CD4-positive, alpha-beta T cell treated with Interleukin-10 for 1 hour (primary cell): ENCODE data around the gene NEMP1.
A peak's percentile ranks its signal among the peaks of the same experiment; 100 is the strongest.

Experiments
- DNase-seq: peaks from one replicate; pipeline ENCODE4 v3.0.0-alpha.2; 2020

Gene NEMP1

DNA sequence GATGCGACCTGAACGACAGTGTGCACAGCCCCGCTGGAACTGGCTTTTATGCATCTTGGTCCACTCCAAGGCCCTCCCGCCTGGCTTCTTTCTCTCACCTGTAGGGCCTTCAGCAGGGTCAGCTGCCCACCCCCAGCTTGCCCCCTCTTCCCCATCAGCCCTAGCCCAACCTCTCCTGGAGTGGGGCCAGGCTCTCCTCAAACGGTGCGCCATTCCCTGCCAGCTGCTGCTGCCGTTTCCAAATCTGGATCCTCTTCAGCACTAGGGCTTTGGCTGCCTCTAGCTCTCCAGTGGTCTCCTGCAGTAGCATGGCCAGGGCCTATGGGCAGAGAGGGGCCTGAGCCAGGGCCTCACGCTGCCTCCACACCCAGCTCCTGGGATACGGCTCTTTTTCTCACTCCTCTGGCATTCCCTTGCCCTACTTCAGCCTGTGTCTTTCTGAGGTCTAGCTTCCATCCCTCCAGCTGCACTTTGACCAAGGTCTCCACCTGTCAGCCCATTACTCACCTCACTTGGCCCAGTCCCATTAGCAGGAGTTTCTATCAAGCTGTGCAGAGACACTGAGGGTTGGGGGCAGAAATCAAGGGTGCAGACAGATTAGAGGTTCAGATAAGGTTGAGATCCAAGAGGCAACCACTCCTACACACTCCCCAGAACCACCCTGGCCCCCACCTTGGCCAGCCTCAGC, 27.6 kb upstream of the NEMP1 start:
- DNase-seq = no peak

DNA sequence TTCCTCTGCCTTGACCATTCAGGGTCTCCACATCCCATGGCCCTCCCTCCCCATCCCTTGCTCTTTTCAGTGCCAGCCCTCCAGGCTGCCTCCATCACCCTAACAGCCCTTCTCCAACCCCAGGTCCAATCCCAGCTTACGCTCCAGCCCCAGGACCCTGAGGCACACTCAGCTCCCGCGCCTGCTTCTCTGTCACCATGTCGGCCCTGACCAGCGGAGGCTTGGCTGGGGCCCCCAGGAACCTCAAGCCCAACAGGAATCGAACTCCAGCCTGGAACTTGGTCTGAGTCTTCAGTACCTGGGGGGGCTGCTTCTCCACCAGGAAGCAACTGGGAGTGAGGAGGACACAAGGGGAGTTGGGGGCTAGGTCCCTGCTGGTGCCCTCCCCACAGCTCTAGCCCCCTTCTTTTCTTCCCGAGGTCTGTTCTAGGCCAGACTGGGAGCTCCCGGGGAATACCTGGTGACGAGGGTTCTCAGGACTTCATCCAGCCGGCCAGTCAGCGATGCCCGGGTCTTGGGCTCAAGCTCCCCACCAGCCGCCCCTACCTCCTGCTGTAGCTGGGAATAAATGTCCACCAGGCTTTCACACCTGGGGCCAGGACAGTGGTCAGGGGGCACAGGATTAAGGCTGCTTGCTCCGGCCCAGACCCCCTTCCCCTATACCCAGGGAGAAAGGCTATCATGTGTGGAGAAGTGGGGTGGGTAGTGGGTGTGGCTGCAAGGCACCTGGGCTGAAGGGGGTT, 26.6 kb upstream of the NEMP1 start:
- DNase-seq = no peak

DNA sequence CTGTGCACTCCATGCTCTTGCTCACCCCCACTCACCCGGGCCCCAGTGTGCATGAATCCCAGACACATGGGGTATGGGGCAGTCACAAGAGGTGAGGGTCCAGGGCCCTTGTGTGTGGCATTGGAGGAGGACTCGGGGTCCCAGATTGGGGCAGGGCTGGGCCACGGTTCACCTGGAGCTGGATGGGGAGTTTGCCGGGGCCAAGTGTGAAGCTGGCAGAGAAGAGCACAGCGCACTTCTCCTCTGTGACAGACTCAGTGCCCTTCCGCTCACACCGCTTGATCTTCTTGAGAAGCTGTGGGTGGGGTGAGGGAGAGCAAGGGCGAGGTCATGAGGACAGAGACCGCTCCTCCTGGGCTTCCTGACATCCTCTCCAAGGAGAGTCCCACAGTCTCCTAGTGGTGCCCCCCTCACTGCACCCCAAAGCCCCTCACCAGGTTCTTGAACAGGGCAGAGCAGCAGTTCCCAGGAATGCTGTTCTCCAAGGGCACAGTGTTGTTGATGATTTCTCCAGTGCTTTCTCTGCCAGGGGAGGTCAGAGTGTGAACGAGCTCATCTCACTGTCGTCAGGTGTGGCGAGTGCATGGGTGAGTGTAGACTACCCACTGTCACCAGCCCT, 25.8 kb upstream of the NEMP1 start:
- DNase-seq = no peak

DNA sequence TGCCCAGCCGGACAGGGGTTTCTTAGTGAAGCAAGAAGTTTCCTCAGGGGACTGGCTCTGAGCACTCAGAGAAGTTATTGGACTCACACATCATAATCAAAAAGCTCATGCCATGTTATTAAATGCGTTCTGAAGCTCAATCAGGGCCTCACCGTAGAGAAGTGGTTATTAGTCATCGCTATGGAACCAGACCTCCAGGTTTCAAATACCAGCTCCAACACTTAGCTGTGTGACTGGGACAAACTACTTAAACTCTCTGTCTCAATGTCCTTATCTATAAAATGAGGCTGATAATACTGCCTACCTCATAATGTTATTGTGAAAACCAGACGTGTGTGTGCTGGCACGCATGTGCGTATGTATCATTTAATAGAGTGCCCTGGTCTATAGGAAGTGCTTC, 25.3 kb upstream of the NEMP1 start:
- DNase-seq = no peak

DNA sequence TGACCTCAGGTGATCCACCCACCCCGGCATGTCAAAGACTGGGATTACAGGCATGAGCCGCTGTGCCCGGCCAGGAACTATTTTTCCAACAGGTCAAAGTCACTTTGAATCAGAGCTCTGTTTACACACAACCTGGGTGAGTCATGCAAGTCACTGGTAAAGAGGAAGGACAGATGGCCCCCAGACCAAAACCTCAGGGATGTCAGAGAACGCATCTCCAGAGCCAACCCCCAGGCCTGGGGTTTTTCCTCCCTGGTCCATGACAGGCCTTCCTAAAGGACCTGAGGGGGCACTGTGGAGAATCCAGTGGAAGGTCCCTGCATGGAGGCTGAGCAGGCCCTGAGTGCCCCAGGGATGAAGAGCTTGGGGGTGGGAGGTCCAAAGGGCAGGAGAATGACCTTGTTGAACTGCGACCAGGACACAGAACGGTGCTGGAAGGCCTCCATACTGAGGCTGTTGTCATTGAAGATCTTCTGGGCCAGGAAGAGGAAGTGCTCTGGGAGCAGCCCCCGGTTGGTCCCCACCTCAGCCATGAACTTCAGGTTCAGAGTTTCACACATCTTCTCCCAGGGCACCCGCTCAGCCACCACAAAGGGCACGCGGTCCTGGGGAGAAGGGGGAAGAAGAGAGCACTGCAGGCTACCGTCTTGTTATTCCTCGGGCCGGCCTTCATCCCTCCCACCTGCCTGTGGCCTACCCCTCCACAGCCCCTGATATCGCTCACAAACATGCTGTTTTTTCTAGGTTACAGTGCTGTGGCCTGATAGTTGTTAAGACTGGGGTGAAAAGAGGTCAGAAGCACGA, 23.5 kb upstream of the NEMP1 start:
- no peak for DNase-seq

DNA sequence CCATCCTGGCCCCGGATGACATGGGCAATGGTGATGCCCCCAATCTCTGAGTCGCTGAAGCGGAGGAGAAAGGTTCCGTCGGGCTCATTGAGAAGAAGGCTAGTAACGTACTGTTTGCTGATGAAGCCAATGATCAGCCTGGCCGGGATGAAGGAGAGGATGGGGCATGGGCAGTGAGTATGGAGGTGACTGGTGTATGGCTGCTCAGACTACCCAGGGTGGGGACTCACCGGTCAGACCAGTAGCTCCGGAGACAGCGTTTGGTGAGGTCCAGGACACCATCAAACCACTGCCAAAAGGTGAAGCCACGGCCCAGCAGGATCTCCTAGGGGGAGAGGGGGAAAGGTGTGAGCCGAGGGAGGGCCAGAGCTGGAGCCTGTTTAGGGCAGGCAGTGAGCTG, 21.2 kb upstream of the NEMP1 start:
- DNase-seq = no peak

DNA sequence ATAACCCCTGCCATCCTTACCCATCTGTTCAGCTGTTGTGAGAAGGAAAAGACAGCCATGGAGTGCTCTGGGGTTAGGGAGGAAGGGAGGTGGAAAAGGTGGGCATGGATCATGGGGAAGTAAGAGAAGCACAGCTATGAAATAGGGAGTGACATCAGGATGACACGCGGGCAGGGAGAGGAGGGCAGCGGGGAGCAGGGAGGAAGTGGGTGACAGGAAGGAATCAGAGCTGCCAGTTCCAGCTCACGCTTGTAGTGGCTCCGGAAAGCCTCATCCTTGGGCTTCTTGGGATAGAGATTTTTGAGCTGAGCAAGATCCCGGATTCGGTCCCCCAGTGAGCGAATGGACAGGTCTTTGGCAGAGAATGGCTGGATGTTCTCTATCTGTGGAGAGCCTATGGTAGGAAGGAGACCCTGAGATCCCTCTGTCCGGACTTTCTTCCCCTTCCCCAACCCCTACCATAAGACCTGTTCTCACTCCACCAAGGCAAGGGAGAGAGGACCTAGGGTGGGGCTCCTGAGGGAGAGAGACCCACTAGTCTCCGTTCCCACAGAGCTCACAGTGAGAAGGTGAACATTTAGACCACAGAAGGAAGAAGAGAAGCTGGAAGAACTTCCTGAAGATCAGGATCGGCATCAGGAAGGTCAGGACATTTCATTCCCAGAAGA, 20.6 kb upstream of the NEMP1 start:
- no peak for DNase-seq

DNA sequence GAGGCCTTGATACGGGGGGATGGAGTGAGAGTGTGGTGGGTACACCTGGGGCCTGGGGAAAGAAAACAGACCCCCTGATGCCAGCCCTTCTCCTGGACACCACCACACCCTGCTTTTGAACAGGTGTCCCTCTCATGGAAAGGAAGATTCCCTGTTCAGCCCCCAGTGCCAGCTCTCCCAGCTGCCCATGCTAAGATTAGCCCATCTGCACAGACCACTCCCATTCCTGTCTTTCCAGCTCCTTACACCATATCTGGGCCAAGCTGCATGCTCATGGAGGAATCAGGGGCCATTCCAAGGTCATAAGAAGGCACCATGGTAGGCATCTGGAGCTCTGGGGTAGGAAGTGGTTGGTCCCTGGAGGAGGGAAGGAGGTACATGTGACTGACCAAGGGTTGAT, 20.0 kb upstream of the NEMP1 start:
- no peak for DNase-seq

DNA sequence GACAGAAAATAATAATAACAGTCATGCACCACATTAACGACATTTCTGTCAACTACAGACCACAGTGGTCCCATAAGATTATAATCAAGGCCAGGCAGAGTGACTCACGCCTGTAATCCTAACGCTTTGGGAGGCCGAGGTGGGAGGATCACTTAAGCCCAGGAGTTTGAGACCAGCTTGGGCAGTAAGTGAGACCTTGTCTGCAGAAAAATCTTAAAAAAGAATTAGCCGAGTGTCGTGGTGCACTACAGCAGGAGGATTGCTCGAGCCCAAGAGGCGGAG, 18.9 kb upstream of the NEMP1 start:
- no peak for DNase-seq

DNA sequence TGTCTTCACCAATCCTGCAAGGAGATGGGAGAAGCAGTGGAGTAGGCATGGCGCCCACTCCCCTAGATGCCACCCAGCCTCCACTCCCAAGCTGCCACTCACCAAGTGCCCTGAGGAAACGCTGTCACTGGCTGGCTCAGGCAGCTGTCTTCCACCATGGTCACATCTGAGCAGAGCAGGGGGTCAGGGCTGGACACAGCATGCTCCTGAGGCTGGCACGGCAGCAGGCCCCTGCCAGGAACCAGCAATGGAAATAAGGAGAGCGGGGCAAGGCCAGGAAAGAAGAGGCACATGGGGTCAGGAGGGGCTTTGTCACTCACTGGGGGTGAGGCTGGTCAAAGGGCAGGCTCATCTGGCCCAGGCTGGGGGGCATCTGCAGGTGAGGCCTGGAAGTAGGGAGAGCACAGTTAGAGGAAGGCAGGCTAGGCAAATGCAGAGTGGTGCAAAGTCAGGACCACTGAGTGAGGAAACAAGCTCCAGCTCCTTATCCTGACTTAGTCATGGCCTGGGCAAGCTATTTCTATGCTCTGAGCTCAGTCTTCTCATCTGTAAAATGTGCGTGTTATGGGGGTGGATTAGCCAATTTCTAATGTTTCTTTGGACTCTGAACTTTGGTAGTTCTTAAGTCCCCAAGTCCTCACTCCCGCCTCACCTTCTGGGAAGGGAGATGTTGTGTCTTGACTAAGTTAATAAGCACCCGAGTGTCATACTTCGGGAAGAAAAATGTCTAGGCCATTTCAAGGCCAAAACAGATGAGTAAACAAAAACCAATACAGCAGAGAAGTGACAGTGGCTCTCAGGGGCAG, 18.4 kb upstream of the NEMP1 start:
- no peak for DNase-seq

DNA sequence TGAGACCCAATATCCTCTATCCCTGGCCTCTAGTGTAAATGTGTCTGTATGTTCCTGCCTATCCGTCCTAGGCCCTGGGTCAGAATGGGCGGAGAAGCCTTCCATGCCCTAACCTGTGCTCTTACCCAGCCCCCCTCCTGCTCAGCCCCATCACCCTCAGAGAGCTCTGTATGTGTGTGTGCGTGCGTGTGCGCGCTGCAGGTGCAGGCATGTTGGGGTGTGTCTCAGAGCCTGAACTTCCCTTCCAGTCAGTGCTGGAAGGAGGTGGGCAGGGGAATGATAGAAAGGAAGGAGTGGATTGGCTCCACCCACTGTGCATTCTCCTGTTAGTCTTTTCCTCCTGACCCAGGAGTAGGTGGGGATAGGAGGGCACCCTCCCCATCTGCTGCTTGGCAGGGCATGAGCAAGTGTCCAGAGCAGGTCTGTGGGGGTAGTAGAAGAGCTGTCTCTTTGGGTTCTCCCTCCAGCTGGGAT, 17.5 kb upstream of the NEMP1 start:
- DNase-seq = no peak

DNA sequence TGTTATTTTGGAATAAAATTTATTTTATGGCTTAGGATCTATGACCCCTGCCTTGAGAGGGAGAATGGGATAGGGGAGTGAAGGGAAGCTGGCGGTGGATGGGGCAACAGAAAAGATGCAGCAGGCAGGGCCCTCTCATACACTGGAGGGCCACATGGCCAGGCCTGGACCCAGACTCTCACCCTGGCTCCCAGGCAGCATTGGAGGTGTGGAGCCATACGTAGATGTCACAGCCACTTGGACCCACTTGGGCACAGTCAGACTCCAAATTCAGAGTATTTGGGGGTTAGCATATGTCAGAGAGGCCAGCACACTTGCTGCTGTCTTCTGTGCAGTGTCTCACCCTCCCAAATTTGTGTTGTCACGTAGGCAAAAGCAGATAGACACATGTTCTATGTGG, 16.8 kb upstream of the NEMP1 start:
- no peak for DNase-seq

DNA sequence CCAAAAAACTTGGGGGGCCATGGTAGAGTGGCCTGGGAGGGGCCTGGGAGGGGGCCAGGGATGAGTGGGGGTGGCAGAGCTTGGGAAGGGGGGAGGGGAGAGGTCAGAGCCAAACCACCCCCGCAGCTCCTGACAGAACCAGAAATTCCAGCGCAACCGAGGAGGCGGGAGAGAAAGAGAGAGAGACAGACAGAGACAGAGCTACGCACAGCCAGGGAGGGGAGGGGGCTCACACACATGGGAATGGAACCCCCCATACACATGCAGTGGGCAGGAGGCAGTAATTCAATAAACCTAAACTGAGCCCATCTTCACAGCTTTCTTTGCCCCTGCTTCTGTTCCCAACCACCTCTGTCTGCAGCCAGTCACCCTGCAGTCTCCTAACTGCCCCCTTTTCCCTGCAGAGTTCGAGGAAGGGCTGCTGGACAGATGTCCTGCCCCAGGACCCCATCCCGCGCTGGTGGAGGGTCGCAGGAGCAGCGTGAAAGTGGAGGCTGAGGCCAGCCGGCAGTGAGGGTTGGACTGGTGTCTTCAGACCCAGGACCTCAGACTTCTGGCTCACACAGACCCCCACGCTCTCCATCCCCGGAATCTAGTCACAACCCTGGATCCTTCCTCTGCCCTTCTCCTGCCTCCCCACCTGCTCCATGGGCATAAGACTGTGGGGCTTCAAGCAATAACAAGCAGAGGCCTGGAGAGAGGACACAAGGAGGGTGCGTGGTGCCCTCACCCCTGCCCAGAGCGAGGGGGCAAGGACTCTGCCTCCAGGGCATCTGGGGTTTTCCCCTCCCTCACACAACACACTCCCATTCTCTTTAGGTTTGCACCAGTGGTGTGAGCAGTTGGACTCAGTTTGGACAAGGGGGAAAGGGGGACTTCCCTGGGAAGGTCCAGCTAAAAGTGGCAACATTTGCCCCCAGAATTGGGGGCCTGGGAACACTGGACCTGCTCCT, 15.9 kb upstream of the NEMP1 start:
- no peak for DNase-seq

DNA sequence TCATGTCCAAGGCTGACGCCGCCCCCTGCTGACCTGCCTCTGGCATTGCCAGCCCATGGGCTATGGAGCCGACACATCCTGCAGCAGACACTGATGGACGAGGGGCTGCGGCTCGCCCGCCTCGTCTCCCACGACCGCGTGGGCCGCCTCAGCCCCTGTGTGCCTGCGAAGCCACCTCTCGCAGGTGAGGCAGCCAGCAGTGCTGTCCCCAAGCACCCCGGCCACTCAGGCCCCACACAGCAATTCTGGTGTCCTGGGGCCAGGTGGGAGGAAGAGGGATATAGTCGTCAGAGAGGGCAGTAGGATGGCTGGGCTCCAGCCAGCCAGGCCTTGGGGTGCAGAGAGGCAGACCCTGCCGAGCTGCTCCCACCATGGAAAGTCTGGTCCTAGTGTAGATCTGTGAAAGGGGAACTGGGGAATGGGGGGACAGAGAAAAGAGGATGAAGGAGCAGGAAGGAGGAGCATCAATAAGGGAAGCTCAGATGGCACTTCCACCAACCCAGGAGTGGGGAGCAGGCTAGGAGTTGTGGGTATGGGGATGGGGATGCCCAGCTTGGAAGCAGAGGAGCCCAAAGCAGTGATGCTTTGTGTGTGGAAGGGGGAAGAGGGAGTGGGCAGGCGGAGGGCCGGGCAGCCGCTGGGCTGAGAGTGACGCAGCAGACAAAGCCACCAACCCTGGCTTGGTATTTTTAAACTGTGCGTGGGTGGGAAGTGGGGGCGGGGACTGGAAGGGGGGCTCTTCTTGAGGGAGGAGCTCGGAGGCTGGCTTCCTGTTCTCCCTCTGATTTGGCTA, 15.0 kb upstream of the NEMP1 start:
- peak; percentile 66 for DNase-seq

DNA sequence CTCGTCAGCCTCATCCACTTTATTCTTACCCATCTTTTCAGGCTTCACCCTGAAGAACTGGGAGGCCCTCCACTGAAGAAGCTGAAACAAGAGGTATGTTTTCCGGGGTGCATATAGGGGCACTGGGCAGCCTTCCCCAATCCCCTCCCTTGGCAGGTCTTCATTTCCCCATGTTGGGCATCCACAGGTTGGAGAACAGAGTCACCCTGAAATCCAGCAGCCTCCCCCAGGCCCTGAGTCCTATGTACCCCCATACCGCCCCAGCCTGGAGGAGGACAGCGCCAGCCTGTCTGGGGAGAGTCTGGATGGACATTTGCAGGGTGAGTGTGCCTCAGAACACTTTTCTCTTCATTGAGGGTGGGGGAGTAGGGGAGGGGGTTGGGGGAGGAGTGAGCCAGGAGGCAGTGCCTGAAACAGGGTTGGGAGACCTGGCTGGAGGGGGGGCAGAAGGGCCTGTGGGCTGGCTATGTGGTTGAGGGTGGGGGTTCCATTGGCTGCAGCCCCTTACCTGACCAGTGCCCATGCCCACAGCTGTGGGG, 14.4 kb upstream of the NEMP1 start:
- no peak for DNase-seq

DNA sequence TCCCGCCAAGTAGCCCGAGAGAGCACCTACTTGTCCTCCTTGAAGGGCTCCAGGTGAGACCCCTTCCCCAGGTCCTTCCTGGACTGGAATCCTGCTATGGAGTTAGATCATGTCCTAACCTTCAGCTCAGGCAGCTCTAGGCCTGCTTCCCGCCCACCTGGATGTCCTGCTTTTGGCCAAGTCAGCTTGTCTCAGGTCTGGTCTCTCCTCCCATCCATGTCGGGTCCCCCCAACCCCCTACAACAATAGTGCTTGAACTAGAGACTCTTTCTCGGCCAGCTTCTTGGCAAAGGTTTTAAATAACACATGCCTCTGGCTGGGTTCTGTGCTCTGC, 13.9 kb upstream of the NEMP1 start:
- no peak for DNase-seq

DNA sequence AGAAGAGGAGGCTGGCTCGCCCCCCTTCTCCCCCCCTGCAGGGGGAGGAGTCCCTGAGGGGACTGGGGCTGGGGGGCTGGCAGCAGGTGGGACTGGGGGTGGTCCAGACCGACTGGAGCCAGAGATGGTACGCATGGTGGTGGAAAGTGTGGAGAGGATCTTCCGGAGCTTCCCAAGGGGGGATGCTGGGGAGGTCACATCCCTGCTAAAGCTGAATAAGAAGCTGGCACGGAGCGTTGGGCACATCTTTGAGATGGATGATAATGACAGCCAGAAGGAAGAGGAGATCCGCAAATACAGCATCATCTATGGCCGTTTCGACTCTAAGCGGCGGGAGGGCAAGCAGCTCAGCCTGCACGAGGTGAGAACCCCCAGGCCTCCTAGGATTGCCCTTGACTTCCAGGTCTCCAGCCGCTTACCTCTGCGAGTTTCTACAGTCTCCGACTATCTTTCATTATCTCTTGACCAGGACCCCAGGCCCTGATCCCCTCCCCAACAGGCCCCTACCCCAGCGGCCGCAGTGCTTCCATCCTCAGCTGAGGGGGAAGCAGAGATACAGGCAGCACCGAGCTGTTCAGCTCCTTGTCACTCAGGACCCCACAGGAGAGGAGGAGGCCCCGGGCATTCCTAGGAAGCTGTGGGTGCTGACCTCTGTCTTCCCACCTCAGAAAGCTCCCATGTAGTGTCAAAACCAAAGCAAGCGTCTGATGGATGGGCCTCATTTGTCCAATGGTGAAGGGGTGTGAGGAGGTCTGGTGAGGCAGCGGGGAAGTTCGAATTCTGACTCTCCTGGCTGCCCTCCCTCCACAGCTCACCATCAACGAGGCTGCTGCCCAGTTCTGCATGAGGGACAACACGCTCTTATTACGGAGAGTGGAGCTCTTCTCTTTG, 13.3 kb upstream of the NEMP1 start:
- no peak for DNase-seq

DNA sequence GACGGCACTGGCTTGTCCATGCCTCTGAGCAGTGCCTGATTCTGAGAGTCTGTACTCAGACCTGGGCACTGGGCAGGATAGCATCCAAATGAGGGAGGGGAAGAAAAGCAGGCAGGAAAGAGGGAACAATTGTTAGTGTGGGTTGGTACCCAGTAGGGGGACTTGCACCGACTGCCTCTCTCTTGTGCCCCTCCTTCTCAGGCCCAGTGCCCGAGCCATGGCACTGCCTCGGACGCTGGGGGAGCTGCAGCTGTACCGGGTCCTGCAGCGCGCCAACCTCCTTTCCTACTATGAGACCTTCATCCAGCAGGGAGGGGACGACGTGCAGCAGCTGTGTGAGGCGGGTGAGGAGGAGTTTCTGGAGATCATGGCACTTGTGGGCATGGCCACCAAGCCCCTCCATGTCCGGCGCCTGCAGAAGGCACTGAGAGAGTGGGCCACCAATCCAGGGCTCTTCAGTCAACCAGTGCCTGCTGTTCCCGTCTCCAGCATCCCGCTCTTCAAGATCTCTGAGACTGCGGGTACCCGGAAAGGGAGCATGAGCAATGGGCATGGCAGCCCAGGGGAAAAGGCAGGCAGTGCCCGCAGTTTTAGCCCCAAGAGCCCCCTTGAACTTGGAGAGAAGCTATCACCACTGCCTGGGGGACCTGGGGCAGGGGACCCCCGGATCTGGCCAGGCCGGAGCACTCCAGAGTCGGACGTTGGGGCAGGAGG, 12.5 kb upstream of the NEMP1 start:
- no peak for DNase-seq
